Mammary microvascular endothelial cell (primary cell): ENCODE measurements around the gene FDCSP. TPM values are rescaled to one million over a fixed set of nuclear protein-coding genes. Genes with fewer than 3 reads are reported as not detected.

Experiments
- total RNA-seq: library from RNA; depleted of rRNA; stranded (reverse); fragments of >200 nt; gene quantifications from 2 replicates; pipeline ENCODE4 v1.2.3, GENCODE V29; 2015

Gene FDCSP
- not detected in 2 replicates for total RNA-seq

GRCh38 chr4:70225824-70226223 is at the start of gene FDCSP:
Gene FDCSP, plus strand, starts transcription at chr4:70226124. Its CDS starts 5,071 bp downstream, at chr4:70231195.

GRCh38 chr4:70195425-70195824 is 30.5 kb upstream of the FDCSP start, which contains the start of gene ODAM:
Gene ODAM, plus strand, starts transcription at chr4:70195725. Its CDS starts 819 bp downstream, at chr4:70196544.

GRCh38 chr4:70242297-70242696 is 16.4 kb downstream of the FDCSP start, which contains the start of gene CSN3:
Gene CSN3, plus strand, starts transcription at chr4:70242597. Its CDS starts 2,223 bp downstream, at chr4:70244820.

Other genes starting within 250 kb of the FDCSP start
- not detected in 2 replicates for gene STATH, start 230.2 kb upstream of the FDCSP start, total RNA-seq
- not detected in 2 replicates for gene HTN3, start 197.7 kb upstream of the FDCSP start, total RNA-seq
- gene HTN1, start 175.7 kb upstream of the FDCSP start, total RNA-seq, result 1.1 and 6.1 TPM in 2 replicates
- gene PRR27, start 71.9 kb upstream of the FDCSP start, total RNA-seq, result not detected in 2 replicates
- not detected in 2 replicates for gene ODAM, start 30.4 kb upstream of the FDCSP start, total RNA-seq
- not detected in 2 replicates for gene CSN3, start 16.5 kb downstream of the FDCSP start, total RNA-seq
- not detected in 2 replicates for gene CABS1, start 108.9 kb downstream of the FDCSP start, total RNA-seq
- not detected in 2 replicates for gene SMR3A, start 134.6 kb downstream of the FDCSP start, total RNA-seq
- gene SMR3B, start 157.0 kb downstream of the FDCSP start, total RNA-seq, result not detected in 2 replicates
- gene OPRPN, start 171.8 kb downstream of the FDCSP start, total RNA-seq, result not detected in 2 replicates
- not detected in 2 replicates for gene MUC7, start 246.1 kb downstream of the FDCSP start, total RNA-seq